HG03135 (cell line): ENCODE data around the gene CDC42EP2.
"Not testable (repeated sequence)": the region's sequence is repeated elsewhere in the genome, so short reads cannot be mapped to it uniquely, and the experiment has no call there.

Experiments used
- ATAC-seq: cut with Tn5 transposase; IDR thresholded peaks from one replicate; pipeline ENCODE4 v1.9.1; 2021; ENCODE audit warnings: mild to moderate bottlenecking, moderate library complexity; ENCODE audit not compliant: unreplicated experiment

Gene CDC42EP2

GRCh38 chr11:65317025-65317786 is 2.5 kb downstream of the CDC42EP2 start:
- ATAC-seq: no peak

GRCh38 chr11:65320386-65321075 is 5.9 kb downstream of the CDC42EP2 start:
- ATAC-seq: no peak

DNA sequence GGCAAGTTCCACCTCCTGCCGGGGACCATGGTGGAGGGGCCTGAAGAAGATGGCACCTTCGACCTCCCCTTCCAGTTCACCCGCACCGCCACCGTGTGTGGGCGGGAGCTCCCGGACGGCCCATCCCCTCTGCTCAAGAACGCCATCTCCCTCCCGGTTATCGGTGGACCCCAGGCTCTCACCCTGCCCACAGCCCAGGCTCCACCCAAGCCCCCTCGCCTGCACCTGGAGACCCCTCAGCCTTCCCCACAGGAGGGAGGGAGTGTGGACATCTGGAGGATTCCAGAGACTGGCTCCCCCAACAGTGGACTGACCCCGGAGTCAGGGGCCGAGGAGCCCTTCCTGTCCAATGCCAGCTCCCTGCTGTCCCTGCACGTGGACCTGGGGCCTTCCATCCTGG is 6.4 kb downstream of the CDC42EP2 start:
- no peak for ATAC-seq

DNA sequence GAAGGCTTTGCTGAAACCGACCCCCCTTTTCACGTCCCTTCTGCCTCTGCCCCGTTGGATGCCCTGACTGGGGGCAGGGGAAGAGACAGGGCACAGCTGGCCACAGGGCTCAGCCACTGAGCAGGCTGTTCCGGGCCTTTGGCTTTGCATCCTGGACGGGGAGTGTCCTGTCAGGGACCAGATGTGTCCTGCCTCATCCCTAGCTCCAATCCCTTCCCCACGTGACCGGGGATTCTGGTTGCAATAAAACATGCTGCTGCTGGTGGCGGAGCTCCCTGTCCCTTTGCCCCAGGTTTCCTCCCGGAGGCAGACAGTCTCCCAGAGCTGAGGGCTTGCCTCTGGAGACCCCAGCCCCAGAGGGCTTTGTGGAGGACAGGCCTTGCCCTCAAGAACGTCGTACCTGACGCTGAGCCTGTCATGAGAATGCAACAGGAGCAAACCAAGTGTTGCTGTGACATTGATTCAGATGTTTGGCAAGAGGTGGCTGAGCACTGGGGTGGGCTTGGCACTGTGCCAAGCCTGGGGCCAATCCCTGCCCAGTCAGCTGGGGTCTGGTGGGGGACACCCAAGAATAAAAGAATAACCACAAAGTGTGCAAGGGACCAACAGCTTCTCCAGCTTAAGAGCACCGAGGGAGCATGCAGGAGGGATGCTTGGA is 7.3 kb downstream of the CDC42EP2 start:
- no peak for ATAC-seq

DNA sequence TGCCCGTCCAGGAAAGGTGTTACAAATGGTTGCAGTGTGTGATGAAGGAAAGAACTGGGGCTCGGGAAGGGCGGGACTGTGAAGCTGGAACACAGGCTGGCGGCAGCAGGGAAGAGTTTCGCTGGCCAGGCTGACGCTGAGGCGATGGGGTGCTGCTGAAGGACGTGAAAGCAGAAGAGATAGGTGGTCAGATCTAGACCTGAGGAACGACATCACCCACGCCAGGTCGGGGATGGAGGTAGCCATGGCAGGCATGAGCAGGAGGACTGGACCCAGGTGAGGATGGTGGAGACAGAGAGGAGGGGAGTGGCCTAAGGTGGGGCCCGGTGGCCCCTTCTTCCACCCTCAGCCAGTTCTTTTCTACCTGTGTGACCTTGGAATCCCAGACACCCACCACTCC is 9.1 kb downstream of the CDC42EP2 start:
- ATAC-seq: no peak

DNA sequence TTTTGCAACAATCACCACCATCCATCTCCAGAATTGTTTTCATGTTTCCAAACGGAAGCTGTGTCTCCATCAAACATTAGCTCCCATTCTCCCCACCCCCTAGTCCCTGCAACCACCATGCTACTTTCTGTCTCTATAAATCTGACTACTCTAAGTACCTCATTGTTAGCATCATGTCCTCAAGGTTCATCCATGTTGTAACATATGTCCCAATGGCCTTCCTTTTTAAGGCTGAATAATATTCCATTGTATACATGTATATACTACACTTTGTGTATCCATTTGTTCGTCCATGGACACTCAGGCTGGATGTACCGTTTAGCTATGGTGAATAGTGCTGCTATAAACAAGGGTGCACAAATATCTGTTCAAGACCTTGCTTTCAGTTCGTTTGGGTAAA is 10.8 kb downstream of the CDC42EP2 start:
- ATAC-seq: no peak

DNA sequence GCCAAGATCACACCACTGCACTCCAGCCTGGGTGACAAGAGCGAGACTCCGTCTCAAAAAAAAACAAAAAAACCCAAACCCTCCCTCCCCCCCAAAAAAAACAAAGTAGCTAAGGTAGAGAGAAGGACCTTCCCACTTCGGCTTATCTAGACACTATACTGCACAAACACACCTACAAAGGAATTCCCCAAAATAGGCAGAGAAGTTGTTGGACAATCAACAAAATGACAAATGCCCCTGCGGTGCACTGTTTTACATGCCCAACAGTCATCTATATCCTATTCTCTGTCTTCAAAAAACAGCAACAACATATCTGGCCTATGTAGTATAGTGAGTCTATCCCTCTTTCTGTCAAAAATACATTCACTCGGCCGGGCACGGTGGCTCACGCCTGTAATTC is 12.4 kb downstream of the CDC42EP2 start:
- ATAC-seq: no peak

- no peak for ATAC-seq
Observed at GRCh38 chr11:65329478-65329877, 14.8 kb downstream of the CDC42EP2 start.

DNA sequence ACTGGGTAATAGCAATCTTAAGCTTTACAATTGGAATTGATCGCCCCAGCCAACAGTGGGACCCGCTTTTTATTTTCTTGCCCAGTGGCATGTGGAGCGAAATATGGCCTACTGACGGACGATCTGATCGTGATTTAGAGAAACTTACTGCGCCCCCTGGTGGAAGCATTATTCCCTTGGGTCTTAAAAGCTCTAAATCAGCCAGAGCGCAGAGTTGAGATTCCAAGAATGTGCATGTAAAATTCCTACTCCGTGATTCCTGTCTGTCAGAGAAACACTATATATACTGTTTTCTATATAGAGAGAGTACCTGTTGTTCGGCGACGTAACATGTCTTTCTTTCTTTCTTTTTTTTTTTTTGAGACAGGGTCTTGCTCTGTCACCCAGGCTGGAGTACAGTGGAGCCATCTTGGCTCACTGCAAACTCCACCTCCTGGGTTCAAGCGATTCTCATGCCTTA is 15.3 kb downstream of the CDC42EP2 start:
- ATAC-seq: no peak

DNA sequence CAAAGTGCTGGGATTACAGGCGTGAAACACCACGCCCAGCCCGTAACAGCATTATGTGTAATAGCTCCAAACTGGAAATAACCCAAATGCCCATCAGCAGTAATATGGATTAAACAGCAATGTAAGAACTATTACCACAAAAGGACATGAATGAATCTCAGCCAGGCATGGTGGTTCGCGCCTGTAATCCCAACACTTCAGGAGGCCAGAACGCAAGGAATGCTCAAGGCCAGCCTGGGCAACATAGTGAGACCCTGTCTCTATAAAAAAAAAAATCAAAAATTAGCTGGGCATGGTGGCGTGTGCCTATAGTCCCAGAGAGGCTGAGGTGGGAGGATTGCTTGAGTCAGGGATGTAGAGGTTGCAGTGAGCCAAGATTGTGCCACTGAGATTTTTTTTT is 15.9 kb downstream of the CDC42EP2 start:
- ATAC-seq: no peak

GRCh38 chr11:65332591-65332990 is 17.9 kb downstream of the CDC42EP2 start:
- ATAC-seq: not testable (repeated sequence)

DNA sequence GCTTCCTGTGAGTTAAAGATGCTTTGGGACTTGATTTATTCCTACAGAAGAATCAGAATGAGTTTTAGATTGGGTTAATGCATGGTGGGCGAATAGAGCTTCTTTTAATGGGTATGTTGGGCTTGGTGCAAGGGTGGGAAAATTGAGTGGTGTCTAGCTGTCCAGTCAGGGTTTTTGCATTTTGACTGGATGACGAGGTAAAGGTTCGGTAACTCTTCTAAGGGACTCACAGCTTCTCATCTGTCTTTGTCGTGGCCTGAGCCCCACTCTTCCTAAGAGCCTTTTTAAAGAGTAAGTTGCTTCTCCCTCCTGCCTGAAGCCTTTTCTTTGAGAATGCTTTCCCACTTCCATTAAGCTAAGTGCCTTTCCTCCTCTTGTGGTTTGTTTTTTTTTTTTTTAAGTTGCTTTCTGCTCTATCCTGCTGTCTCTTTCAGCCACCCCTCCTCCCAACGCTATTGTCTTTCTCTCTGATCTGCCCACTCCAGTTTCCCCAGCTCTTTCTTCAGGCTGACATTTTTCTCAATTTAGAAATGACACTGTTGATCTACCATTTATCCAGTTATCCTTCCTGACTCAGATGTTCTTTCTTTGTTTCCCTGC is 20.1 kb downstream of the CDC42EP2 start:
- ATAC-seq: no peak

DNA sequence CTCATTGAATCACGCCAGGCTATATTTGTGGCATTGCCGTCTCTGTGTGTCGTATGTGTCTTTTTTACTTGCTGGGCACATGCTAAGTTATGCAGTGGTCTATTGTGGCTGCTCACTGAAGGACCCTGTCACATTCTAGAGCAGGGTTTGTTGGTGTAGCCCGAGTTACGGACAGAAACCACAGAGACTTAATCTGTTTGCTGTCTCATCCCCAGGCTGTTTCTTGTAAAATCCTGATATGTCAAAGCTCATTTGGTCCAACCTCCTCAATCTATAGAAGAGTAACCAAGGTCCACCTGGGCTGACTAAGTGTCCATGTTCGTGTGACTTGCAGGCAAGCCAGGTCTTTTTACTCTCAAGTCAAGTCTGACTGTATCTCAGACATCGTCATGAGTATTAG is 24.0 kb downstream of the CDC42EP2 start:
- ATAC-seq: no peak

DNA sequence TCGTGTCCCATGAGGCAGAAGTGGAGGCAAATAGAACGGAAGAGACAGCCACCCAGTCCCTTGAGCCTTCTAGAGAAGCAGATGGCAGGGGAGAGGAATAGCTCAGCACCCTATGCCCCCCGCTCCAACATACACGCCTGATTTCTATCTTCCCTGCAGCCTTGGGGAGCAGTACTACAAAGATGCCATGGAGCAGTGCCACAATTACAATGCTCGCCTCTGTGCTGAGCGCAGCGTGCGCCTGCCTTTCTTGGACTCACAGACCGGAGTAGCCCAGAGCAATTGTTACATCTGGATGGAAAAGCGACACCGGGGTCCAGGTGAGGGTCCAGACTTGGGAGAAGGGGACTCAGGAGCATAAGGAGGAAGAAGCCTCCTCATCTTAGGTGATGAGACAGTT is 25.6 kb downstream of the CDC42EP2 start:
- no peak for ATAC-seq

- no peak for ATAC-seq
Observed at GRCh38 chr11:65341856-65342255, 27.2 kb downstream of the CDC42EP2 start.

GRCh38 chr11:65351511-65351910 is 36.8 kb downstream of the CDC42EP2 start:
- no peak for ATAC-seq

- no peak for ATAC-seq
Observed at GRCh38 chr11:65352783-65353182, 38.1 kb downstream of the CDC42EP2 start.

GRCh38 chr11:65353376-65353775 is 38.7 kb downstream of the CDC42EP2 start:
- no peak for ATAC-seq

DNA sequence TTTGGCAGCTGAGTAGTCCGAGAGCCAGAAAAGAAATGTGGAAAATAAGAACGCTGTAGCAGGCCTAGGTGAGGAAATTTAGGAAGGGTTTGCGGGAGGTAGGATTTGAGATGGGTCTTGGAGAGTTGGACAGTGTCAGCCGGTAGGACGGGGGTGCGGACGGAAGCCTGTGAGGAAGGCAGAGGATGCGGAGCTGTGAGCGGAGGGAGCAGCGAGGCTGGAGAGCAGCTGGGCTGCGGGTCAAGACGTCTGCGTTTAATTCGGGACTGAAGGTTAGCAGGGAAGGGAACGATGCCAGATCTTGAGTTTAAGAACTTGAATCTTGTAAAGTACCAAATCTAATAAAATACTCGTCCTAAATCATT is 39.2 kb downstream of the CDC42EP2 start:
- ATAC-seq: no peak

DNA sequence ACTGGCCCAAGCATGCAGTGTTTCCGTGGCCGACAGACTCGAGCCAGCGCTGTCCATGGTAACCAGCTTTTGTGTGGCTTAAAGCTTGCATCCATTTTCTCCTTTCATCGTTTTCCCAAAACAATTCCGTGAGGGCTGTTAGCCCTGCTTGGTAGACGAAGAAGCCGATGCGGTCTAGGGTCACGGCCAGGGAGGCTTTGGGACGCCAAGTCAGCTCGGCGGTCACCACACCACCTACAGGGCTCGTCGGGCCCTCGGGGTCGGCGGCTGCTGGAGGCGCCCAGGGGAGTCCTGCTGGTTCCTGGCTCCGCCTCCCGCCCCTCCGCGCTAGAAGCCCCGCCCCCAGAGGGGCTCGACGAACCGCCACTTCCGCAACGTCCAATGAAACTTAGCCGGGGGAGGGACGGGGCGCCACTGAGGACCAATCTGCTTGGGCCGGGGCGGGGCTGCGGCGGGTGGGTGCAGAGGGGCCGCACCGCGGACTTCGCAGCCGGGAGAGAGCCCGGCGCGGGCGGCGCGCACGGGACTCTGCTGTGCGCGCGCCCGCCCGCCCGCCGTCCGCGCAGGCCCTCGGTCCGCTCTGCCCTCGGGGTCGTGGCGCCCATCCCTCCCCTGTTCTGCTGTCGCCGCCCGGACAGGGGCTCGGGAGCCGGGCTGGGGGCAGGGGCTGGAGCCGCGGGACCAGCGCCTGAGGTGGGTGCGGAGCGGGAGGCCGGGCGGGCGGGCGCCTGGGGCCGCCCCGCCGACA is 39.8 kb downstream of the CDC42EP2 start, which contains the start of gene TIGD3:
TSS of gene TIGD3 (plus strand) at position 487 of the 748 bp plus-strand sequence. CDS start 1,058 bp downstream, outside the sequence.
- ATAC-seq: peak; percentile 81
